HG02981 (cell line): Measurements from ENCODE around the gene PFKM.
"Not testable (repeated sequence)": the region's sequence is repeated elsewhere in the genome, so short reads cannot be mapped to it uniquely, and the experiment has no call there.

Experiments
- ATAC-seq: cut with Tn5 transposase; IDR thresholded peaks from one replicate; pipeline ENCODE4 v1.9.1; 2021; ENCODE audit warnings: mild to moderate bottlenecking, moderate library complexity; ENCODE audit not compliant: unreplicated experiment

PFKM gene

DNA sequence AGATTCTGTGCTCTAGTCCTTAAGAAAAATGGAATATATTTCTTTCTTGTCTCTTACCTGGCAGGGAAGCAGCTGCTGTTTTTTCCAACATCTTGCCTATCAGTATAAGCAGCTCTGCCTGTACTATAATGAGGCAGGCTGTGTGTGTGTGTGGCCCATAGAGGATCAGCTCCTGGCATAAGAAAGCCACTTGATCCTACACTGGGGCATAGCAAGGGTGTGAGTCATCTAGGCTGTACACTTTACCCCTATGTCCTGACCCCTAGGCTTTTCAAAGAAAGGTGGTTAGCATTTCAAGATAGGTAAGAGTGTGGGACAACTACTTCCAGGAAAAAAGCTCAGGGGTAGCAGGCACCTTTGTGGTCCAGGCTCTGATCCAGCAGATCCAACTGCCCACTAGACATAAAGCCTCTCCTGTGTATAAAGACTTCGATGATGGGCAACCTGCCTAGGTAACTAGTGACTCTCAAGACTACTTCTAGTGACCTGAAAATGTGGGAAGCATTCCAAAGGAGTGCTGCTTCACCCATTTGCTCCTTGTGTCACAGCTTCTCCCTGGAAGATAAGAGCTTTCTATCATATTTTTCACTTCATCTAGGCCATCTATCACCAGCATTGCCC lies 8.4 kb upstream of the PFKM start:
- no peak for ATAC-seq

DNA sequence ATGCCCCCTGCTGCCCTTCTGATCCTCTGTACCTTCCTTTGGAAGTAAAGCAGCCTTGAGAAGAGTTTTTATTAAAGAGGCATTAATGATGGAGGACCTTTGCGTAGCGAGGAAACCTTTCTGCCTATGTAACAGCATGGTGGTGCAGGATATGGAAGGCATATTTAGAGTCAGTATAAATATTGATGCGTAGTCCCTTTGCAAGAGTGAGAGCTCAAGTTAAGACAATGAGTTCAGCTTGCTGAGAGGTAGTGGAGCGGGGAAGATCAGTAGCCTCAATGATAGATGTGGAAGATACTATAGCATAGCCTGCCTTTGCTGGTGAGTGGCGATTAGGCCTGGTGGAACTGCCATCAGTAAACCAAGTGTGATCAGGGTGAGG lies 7.9 kb upstream of the PFKM start:
- ATAC-seq: not testable (repeated sequence)

- ATAC-seq: no peak
Observed at GRCh38 chr12:48115957-48116356, 3.2 kb upstream of the PFKM start.

DNA sequence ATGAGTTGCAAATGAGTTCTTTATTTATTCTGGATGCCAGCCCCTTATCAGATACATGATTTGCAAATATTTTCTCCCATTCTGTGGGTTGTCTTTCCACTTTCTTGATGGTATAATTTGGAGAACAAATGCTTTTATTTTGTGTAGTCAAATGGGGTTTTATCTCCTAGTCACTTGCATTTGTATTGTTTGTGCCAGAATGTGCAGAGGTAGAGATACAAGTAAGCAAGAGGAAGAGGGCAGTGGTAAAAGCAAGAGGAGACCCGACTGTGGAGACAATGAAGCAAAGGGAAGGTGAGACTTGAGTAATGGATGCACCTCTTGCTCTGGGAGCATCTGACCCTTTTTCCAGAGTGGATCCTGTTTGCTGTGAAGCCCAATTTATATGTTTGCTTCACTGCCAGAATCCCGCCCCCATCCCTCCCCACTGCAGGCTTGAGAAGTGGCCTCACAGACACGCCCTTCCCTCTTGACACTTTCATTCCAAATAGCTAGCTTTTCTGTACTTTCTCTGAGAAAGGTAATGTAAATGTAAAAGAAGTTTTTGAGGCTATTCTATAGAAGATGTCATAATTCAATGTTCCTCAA lies 786 bp upstream of the PFKM start:
- ATAC-seq: no peak

GRCh38 chr12:48119834-48120195 lies 651 bp downstream of the PFKM start:
- ATAC-seq: no peak

- ATAC-seq: no peak
Observed at GRCh38 chr12:48121522-48121921, 2.4 kb downstream of the PFKM start.

DNA sequence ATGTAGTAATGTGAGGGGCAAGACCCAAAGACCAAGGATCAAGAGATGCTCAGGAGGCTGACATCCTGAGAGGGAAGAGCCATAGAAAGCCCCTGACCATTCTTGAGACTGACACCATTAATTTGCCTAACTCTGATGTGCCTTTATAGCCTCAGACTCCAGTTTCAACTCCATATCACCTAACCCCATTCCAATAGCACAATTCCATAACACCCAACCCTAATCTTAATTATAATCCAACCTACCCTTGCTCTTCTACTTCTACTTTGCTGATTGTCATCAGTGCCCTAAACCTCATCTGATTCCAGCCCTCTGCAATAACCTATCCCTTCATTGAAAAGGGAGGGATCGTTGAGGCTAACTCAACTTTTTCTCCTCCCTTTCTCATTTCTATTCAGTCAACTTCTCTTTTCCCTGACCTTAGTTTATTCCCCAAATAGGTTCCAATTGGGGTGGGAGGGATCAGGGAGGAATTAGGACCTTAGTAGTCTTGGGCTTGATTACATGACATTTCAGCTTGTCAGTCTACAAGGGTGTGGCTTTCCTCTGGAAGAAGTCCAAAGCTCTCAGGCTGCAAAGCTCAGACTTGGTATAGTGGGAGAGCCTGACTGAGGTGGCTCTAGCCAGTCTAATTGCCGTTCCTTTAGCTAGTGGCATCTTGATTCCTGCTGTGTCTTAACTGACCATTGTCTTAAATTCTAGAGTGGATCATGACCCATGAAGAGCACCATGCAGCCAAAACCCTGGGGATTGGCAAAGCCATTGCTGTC lies 3.1 kb downstream of the PFKM start:
- no peak for ATAC-seq

- ATAC-seq: no peak
Observed at GRCh38 chr12:48123169-48123568, 4.0 kb downstream of the PFKM start.

DNA sequence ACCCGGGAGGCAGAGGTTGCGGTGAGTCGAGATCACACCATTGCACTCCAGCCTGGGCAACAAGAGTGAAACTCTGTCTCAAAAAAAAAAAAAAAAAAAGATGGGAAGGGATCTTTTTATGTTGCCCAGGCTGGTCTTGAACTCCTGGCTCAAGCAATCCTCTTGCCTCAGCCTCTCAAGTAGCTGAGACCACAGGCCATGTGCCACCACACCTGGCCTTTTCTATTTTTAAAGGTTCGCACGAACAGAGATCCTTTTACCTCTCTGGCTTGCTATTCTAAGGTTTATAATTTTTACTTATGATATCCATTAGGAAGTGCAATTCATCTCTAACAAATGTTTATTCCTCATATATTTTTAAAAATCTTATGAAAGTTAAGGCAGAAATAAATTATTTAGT lies 6.4 kb downstream of the PFKM start:
- not testable (repeated sequence) for ATAC-seq

GRCh38 chr12:48125985-48126384 lies 6.8 kb downstream of the PFKM start:
- ATAC-seq: no peak

- ATAC-seq: no peak
Observed at GRCh38 chr12:48126953-48127630, 7.9 kb downstream of the PFKM start.

GRCh38 chr12:48128800-48129199 lies 9.6 kb downstream of the PFKM start:
- ATAC-seq: no peak

DNA sequence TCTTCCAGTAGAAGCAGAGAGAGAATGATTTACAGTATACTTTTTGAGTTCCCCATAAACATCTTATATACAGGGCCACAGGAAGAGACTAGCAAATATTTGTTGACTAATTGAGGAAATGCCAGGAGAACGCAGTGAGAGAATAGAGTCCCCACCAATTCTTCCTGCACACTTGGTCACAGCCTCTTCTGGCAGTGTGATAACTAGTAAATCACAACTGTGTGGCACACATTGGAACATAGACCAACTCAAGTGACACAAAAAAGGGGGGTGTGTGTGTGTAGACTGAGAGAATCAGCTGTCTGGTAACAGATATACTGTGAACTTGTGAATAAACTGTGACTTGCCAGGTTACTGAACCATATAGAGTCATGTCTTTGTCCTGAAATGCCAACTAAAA lies 10.2 kb downstream of the PFKM start:
- no peak for ATAC-seq

DNA sequence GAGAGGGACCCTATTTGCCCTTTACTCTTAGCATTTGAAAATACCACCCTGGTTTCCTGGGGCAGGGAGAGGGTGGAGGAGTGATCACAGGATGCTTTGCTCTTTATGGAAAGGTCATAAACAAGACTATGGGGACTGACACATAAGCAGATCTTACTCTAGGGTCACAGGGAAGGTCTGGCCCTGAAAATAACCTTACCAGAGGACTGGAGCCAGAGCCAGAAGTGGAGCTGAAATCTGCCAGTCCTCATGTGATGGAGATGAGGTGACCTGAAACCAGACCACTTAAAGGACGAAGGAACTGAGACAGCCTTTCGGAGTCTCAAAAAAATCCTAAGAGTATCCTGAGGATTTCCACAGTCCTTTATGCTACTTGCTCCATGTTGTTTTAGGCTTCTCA lies 12.4 kb downstream of the PFKM start:
- ATAC-seq: no peak

- no peak for ATAC-seq
Observed at GRCh38 chr12:48132826-48133225, 13.7 kb downstream of the PFKM start.

- no peak for ATAC-seq
Observed at GRCh38 chr12:48135027-48135426, 15.9 kb downstream of the PFKM start.

DNA sequence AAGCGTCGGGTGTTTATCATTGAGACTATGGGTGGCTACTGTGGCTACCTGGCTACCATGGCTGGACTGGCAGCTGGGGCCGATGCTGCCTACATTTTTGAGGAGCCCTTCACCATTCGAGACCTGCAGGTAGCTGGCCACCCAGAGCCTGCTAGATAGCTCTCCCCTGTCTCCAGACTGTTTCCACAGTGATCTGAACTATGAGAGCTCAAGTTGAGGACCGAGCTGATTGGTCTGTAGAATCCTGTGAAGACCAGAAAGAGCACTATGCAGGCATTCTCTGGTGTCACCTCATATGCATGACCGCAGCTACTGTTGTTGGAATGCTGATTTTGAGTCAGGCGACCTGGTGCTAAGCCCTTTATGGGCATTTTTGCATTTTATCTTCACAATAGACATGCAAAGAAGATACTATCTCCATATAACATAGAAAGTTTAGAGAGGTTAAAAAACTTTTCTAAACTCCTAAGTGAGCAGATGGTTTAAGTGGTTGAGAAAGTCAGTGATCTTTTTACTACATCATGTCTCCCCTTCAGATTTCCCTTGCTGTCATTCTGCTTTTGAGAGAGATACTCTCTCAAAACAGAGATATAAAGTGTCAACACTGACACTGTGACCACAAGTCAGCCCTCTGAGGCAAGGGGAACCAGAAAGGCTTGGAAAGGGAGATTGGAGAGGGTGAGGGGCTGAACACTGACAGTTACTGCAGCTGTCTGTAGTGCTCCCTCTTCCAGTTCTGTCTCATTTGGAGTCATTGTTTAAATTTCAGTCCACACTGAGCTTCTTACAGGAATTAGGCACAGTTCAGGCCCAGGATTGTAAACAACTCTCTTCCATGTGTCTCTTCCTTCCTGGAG lies 23.9 kb downstream of the PFKM start:
- no peak for ATAC-seq

DNA sequence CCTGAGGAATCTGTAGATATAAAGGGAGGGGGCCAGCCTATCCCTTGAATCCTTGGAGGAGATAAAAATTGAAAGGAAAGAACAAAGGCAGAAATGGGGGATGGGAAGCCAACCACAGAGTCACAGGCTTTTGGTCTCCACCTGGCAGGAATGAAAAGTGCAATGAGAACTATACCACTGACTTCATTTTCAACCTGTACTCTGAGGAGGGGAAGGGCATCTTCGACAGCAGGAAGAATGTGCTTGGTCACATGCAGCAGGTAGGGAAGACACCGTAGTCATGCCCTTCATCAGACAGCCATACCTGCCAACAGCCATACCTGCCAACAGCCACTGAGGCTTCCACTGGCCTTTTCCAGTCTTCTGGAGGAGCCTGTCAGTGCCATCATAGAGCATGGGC lies 24.7 kb downstream of the PFKM start:
- no peak for ATAC-seq

DNA sequence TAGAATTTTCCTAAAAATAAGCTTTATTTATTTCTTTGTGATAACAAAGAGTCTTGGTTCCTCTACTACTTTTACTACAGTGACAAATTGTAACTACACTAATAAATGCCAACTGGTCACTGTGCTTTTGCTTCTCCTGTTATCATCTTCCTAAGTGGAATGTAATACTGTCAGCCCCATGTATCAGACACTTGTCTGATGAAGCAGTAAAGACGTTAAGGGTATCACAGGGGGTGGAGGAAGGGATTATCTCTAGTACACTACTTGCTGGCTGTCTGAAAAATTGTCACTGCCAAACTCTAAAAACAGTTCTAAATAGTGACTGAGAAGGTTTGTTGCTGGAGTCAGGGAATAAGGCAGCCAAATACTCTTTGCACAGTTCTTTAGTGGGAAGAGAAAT lies 26.8 kb downstream of the PFKM start:
- ATAC-seq: no peak

DNA sequence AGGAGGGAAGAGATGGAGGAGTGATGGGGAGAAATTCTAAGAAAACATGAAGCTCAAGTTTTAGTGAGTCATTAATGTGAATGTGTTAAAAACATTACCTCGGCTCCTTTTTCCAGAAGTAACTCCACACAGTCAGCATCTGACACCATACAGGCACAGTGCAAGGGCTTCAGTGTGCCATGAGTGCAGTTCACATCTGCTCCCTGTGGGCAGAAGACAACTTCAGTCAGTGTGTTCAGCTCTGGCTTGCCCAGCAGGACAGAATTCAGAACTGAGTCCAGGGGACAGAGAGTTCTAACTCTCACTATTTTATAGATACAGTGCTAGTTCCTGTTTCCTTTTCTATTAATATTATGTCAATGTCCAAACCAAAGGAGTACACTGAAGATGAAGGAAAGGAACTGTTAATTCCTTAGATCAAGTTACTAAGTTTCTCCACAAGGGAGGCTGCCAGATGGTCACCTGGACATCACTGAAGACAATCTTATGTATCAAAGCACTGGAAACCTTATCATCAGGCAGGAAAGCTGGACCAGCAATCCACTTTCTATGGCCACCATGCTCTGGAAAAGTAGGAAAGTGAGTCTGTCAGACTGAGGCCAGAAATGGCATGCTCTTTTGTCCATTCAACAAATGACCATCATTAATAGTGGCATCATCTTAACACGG lies 32.1 kb downstream of the PFKM start:
- no peak for ATAC-seq
